Tibial nerve (tissue), 4 donors: ENCODE data around the gene DAP3. TPM values are rescaled to one million over a fixed set of nuclear protein-coding genes. Genes with fewer than 3 reads are reported as not detected.
"Not testable (repeated sequence)": the region's sequence is repeated elsewhere in the genome, so short reads cannot be mapped to it uniquely, and the experiment has no call there.

ENCODE experiments used
- DNase-seq, 2 donors: peaks; one replicate each; pipeline ENCODE4 v3.0.0-alpha.2; 2019; ENCODE audit warnings: low spot score in 2 of 2
- H3K27ac ChIP-seq, 4 donors: fragments of 200-600 bp; sonication (generic) in 3 of 4; one replicate each; pipeline ENCODE4 v1.5.1; 2017 to 2019; ENCODE audit warnings: mild to moderate bottlenecking in 1 of 4
- H3K27me3 ChIP-seq, 2 donors: fragments of 200-600 bp; sonication (generic) in 1 of 2; one replicate each; pipeline versions ENCODE4 v1.5.1 to v1.6.0; 2017 to 2019
- H3K36me3 ChIP-seq, 3 donors: fragments of 200-600 bp; sonication (generic); one replicate each; pipeline ENCODE4 v1.5.1; 2018 to 2019
- H3K4me1 ChIP-seq, 4 donors: fragments of 200-600 bp; sonication (generic) in 3 of 4; one replicate each; pipeline ENCODE4 v1.5.1; 2017 to 2019
- H3K4me3 ChIP-seq, 4 donors: fragments of 200-600 bp; sonication (generic) in 3 of 4; one replicate each; pipeline ENCODE4 v1.5.1; 2017 to 2019; ENCODE audit warnings: mild to moderate bottlenecking in 1 of 4, moderate library complexity in 1 of 4
- H3K9me3 ChIP-seq, 4 donors: fragments of 200-600 bp; sonication (generic) in 3 of 4; one replicate each; pipeline ENCODE4 v1.5.1; 2017 to 2019
- EP300 ChIP-seq, 2 donors: sonication (generic); formaldehyde crosslinking; IDR thresholded peaks; one replicate each; pipeline ENCODE4 v1.6.1; 2017; ENCODE audit warnings: antibody characterized with exemption in 2 of 2, mild to moderate bottlenecking in 1 of 2
- POLR2A ChIP-seq, 2 donors: fragments of 450-650 bp; IDR thresholded peaks; one replicate each; pipeline ENCODE4 v1.6.1; 2017; ENCODE audit warnings: antibody characterized with exemption in 2 of 2, mild to moderate bottlenecking in 2 of 2, moderate library complexity in 2 of 2
- WGBS, 2 donors: methylation state at CpG; one replicate each; pipeline ENCODE4 v1.1.5; 2018; 5-methylcytosine and 5-hydroxymethylcytosine counted together
- total RNA-seq, 4 donors: library from RNA; depleted of rRNA; stranded (reverse); fragments of >200 nt; gene quantifications; one replicate each; pipeline ENCODE4 v1.1.0, GENCODE V29; 2016
- TF ChIP-seq, protein P1 (sequence below), 5 experiments: fragments of 200-600 bp in 3 of 5; fragments of 450-650 bp in 2 of 5; sonication (generic) in 3 of 5; IDR thresholded peaks; one replicate each; pipeline ENCODE4 v1.5.1; 2016 to 2019; ENCODE audit warnings: antibody characterized with exemption in 5 of 5, mild to moderate bottlenecking in 3 of 5, moderate library complexity in 2 of 5

Gene DAP3
- total RNA-seq, 4 donors from 2014 or later, result 101 to 159 (median 138) TPM

GRCh38 chr1:155761736-155762405 lies 73.0 kb downstream of the DAP3 start:
- 91 to 96% methylated on average over 11 of the region's 11 CpGs for whole genome bisulfite sequencing, 2 donors
- Histone ChIP-seq H3K4me1 (peaks cover 0 to 5% (median 0%) of the 10 kb centered on the region in 4 donors), H3K9me3 (no peaks in the 10 kb centered on the region), H3K27ac (no peak overlapping the region), H3K27me3 (no peaks in the 10 kb centered on the region), H3K4me3 (no peak overlapping the region), H3K36me3 (peaks cover 6 to 93% (median 48%) of the 10 kb centered on the region in 3 donors)
- DNase-seq, result no peak
- no peak for TF ChIP-seq POLR2A (IDR thresholded peaks at IDR 0.05)
- no peak for TF ChIP-seq EP300 (IDR thresholded peaks at IDR 0.05)
- TF ChIP-seq, protein P1, sequence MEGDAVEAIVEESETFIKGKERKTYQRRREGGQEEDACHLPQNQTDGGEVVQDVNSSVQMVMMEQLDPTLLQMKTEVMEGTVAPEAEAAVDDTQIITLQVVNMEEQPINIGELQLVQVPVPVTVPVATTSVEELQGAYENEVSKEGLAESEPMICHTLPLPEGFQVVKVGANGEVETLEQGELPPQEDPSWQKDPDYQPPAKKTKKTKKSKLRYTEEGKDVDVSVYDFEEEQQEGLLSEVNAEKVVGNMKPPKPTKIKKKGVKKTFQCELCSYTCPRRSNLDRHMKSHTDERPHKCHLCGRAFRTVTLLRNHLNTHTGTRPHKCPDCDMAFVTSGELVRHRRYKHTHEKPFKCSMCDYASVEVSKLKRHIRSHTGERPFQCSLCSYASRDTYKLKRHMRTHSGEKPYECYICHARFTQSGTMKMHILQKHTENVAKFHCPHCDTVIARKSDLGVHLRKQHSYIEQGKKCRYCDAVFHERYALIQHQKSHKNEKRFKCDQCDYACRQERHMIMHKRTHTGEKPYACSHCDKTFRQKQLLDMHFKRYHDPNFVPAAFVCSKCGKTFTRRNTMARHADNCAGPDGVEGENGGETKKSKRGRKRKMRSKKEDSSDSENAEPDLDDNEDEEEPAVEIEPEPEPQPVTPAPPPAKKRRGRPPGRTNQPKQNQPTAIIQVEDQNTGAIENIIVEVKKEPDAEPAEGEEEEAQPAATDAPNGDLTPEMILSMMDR (IDR thresholded peaks at IDR 0.05), result no peak

DNA sequence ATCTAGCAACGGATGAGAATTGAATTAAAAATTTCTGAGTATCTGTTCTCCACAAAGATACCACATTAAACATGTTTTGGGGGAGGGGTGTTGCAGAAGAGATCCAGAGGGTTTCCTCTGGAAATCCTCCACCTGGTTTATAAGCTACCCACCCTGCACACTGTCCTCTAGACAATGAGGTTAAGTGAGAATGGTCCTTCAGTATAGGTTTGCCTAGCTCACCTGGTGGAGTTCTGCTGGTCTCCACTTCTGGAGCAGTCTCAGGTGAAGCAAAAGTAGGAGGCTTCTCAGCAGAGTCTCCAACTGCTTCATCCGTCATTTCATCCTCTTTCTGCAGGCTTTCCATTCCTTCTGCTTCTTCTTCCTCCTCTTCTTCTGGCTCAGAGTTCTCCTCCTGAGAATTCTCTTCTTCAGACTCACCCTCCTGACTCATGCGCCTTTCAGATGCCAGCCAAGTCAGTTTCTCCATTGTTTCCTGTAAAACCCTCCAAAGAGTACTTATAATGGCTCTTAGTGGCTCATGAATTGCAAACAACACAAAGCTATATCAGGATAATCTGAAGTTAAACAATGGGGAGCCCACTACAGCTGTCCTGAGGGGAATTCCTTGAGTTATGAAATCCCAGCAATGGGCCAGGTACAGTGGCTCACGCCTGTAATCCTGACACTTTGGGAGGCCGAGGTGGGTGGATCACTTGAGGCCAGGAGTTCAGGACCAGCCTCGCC lies 74.4 kb downstream of the DAP3 start:
- H3K27ac ChIP-seq, H3K27me3 ChIP-seq, H3K9me3 ChIP-seq, H3K4me1 ChIP-seq, H3K4me3 ChIP-seq: not testable (repeated sequence)
- WGBS, 2 donors, result 77 to 83% methylated on average over 6 of the region's 6 CpGs
- peaks cover 6 to 97% (median 44%) of the 10 kb centered on the region in 3 donors for H3K36me3 ChIP-seq
- DNase-seq, result peak; percentile 28 to 57

GRCh38 chr1:155763989-155764388 lies 75.1 kb downstream of the DAP3 start:
- WGBS, 2 donors, result 79 to 90% methylated on average over 7 of the region's 7 CpGs
- not testable (repeated sequence) for H3K27ac ChIP-seq, H3K9me3 ChIP-seq, DNase-seq, H3K27me3 ChIP-seq, H3K4me3 ChIP-seq, H3K4me1 ChIP-seq
- H3K36me3 ChIP-seq, result peaks cover 4 to 97% (median 43%) of the 10 kb centered on the region in 3 donors

GRCh38 chr1:155767399-155767989 lies 78.6 kb downstream of the DAP3 start:
- WGBS, 2 donors, result 81 to 82% methylated on average over 3 to 4 of the region's 5 CpGs

GRCh38 chr1:155769257-155769656 lies 80.4 kb downstream of the DAP3 start:
- no peaks in the 10 kb centered on the region for H3K9me3 ChIP-seq
- WGBS, 2 donors, result 68 to 80% methylated on average over 5 of the region's 5 CpGs
- H3K4me1 ChIP-seq, result no peaks in the 10 kb centered on the region
- no peak overlapping the region for H3K27ac ChIP-seq
- no peaks in the 10 kb centered on the region for H3K27me3 ChIP-seq
- no peak for DNase-seq
- peaks cover 0 to 93% (median 28%) of the 10 kb centered on the region in 3 donors for H3K36me3 ChIP-seq
- TF ChIP-seq POLR2A (IDR thresholded peaks at IDR 0.05), result no peak
- TF ChIP-seq, protein P1 (IDR thresholded peaks at IDR 0.05), result no peak
- no peak for TF ChIP-seq EP300 (IDR thresholded peaks at IDR 0.05)
- H3K4me3 ChIP-seq, result no peak overlapping the region

More at GRCh38 chr1:155767399-155767989, 78.6 kb downstream of the DAP3 start:
- not testable (repeated sequence) for DNase-seq, H3K4me1 ChIP-seq, H3K9me3 ChIP-seq, H3K27ac ChIP-seq, H3K27me3 ChIP-seq, H3K4me3 ChIP-seq
- peaks cover 0 to 95% (median 36%) of the 10 kb centered on the region in 3 donors for H3K36me3 ChIP-seq

DNA sequence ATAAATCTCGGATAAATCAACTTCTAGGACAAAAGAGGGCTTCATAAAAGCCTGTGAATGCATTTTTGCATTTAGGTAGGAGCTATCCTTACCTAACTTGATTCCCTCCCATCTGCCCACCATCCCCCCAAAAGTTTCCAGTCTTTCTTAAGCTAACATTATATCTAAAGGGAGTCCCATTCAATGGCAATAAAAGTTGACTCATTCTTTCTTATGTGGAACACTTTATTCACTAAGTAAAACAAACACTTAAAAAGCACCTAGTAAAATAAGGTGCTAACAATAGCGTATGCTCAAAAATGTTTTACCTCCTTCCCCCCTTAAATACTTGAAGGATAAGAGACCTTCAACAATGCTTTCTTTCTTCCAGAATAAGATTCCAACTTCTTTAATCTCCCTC lies 84.3 kb downstream of the DAP3 start:
- no peak for DNase-seq
- no peaks in the 10 kb centered on the region for H3K27me3 ChIP-seq
- WGBS, 2 donors, result 70 to 82% methylated on average over 2 of the region's 2 CpGs
- no peak overlapping the region for H3K27ac ChIP-seq
- no peaks in the 10 kb centered on the region for H3K4me1 ChIP-seq
- H3K4me3 ChIP-seq, result no peak overlapping the region
- no peaks in the 10 kb centered on the region for H3K9me3 ChIP-seq
- TF ChIP-seq POLR2A (IDR thresholded peaks at IDR 0.05) (no peak), EP300 (IDR thresholded peaks at IDR 0.05) (no peak)
- TF ChIP-seq, protein P1 (IDR thresholded peaks at IDR 0.05), result no peak
- peaks cover 0 to 96% (median 27%) of the 10 kb centered on the region in 3 donors for H3K36me3 ChIP-seq
